T-helper 9 cell (primary cell): ENCODE measurements around the gene PRR13.

Experiments
- DNase-seq: peaks from one replicate; pipeline ENCODE4 v3.0.0-alpha.2; 2020

Gene PRR13

GRCh38 chr12:53493610-53494391 lies 52.3 kb downstream of the PRR13 start:
- DNase-seq, result no peak
